KMS-11 (cell line): Measurements from ENCODE around the gene IL19.

Experiments
- H2AFZ ChIP-seq: fragments of 200-600 bp; sonication (generic); 2 replicates; pipeline ENCODE4 v1.6.1; 2016; ENCODE audit warnings: antibody characterized with exemption, mixed run types, low read depth
- H3K27ac ChIP-seq: fragments of 200-600 bp; sonication (generic); 2 replicates; pipeline ENCODE4 v1.6.1; 2016; ENCODE audit warnings: mild to moderate bottlenecking, mixed run types
- H3K27me3 ChIP-seq: fragments of 200-600 bp; sonication (generic); 2 replicates; pipeline ENCODE4 v1.6.1; 2017; ENCODE audit warnings: mild to moderate bottlenecking, low read depth, mixed run types, moderate library complexity; ENCODE audit not compliant: insufficient read depth
- H3K36me3 ChIP-seq: fragments of 200-600 bp; sonication (generic); 2 replicates; pipeline ENCODE4 v1.6.1; 2017; ENCODE audit warnings: mild to moderate bottlenecking, mixed run types; ENCODE audit not compliant: insufficient read depth
- H3K4me1 ChIP-seq: fragments of 200-600 bp; sonication (generic); 2 replicates; pipeline ENCODE4 v1.6.1; 2016; ENCODE audit warnings: mild to moderate bottlenecking, low read depth, mixed run types; ENCODE audit not compliant: poor library complexity, severe bottlenecking
- H3K4me2 ChIP-seq: fragments of 200-600 bp; sonication (generic); 2 replicates; pipeline ENCODE4 v1.7.0; 2016; ENCODE audit warnings: mild to moderate bottlenecking, mixed run types
- H3K4me3 ChIP-seq: fragments of 200-600 bp; sonication (generic); IDR thresholded peaks from 2 replicates; pipeline ENCODE4 v1.6.1; 2017; ENCODE audit warnings: low read depth, low read length, mixed read lengths; ENCODE audit not compliant: insufficient read depth
- H3K79me2 ChIP-seq: fragments of 200-600 bp; sonication (generic); 2 replicates; pipeline ENCODE4 v1.6.1; 2016; ENCODE audit warnings: low read depth, mixed run types; ENCODE audit not compliant: insufficient read depth
- H3K9ac ChIP-seq: fragments of 200-600 bp; sonication (generic); 2 replicates; pipeline ENCODE4 v1.6.1; 2016; ENCODE audit warnings: mild to moderate bottlenecking, mixed run types
- H4K20me1 ChIP-seq: fragments of 200-600 bp; sonication (generic); 2 replicates; pipeline ENCODE4 v1.6.1; 2016; ENCODE audit warnings: mild to moderate bottlenecking, mixed run types; ENCODE audit not compliant: insufficient read depth
- TF ChIP-seq, protein P1 (sequence below): fragments of 200-600 bp; sonication (generic); conservative IDR thresholded peaks from 2 replicates; pipeline ENCODE4 v1.6.1; 2017; ENCODE audit warnings: low read depth, mild to moderate bottlenecking, antibody characterized with exemption, low read length, moderate library complexity, mixed read lengths

Gene IL19

DNA sequence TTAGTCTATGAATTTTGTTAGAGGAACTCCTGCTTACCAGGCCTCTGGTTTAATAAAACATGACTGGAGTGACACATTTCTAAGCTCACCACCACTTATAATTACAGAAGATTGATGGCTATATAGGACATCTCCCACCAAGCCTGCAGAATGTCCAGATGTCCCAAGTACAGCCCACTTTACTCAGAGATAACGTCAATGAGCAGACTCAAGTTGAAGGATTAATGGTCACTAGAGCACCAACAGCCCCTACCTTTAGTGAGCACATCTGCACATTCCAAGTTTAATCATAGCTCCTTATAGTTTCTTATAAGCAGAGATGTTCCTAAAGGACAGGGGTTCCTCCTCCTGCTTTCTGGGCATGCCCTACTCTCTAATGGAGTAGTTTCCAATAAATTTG is 57.5 kb downstream of the IL19 start:
- Histone ChIP-seq H3K9ac (no peak overlapping the region), H3K27ac (no peak overlapping the region), H3K79me2 (no peaks in the 10 kb centered on the region), H3K4me3 (no peak overlapping the region), H3K4me2 (no peak overlapping the region), H4K20me1 (no peaks in the 10 kb centered on the region), H3K36me3 (no peaks in the 10 kb centered on the region), H2AFZ (no peak overlapping the region), H3K4me1 (peaks cover 37% of the 10 kb centered on the region), H3K27me3 (no peaks in the 10 kb centered on the region)
- TF ChIP-seq, protein P1, sequence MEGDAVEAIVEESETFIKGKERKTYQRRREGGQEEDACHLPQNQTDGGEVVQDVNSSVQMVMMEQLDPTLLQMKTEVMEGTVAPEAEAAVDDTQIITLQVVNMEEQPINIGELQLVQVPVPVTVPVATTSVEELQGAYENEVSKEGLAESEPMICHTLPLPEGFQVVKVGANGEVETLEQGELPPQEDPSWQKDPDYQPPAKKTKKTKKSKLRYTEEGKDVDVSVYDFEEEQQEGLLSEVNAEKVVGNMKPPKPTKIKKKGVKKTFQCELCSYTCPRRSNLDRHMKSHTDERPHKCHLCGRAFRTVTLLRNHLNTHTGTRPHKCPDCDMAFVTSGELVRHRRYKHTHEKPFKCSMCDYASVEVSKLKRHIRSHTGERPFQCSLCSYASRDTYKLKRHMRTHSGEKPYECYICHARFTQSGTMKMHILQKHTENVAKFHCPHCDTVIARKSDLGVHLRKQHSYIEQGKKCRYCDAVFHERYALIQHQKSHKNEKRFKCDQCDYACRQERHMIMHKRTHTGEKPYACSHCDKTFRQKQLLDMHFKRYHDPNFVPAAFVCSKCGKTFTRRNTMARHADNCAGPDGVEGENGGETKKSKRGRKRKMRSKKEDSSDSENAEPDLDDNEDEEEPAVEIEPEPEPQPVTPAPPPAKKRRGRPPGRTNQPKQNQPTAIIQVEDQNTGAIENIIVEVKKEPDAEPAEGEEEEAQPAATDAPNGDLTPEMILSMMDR, result no peak

DNA sequence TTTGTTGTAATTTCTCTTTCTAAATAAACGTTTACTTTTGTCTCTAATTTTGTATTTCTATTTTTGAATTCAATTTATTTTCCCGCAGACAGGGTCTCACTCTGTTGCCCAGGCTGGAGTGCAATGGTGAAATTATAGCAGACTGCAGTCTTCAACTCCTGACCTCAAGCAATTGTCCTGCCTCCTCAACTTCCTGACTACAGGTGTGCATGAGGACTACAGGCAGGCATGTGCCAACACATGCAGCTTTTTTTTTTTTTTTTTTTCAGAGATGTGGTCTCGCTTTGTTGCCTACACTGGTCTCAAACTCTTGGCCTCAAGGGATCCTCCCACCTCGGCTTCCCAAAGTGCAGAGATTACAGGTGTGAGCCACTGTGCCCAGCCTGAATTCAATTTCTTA is 58.2 kb downstream of the IL19 start:
- TF ChIP-seq, protein P1, result no peak
- no peak overlapping the region for H3K27ac ChIP-seq
- no peaks in the 10 kb centered on the region for H4K20me1 ChIP-seq
- H3K27me3 ChIP-seq, result no peaks in the 10 kb centered on the region
- no peak overlapping the region for H2AFZ ChIP-seq
- no peaks in the 10 kb centered on the region for H3K36me3 ChIP-seq
- no peak overlapping the region for H3K4me3 ChIP-seq
- H3K79me2 ChIP-seq, result no peaks in the 10 kb centered on the region
- H3K4me1 ChIP-seq, result peaks cover 44% of the 10 kb centered on the region
- H3K4me2 ChIP-seq, result no peak overlapping the region
- no peak overlapping the region for H3K9ac ChIP-seq

DNA sequence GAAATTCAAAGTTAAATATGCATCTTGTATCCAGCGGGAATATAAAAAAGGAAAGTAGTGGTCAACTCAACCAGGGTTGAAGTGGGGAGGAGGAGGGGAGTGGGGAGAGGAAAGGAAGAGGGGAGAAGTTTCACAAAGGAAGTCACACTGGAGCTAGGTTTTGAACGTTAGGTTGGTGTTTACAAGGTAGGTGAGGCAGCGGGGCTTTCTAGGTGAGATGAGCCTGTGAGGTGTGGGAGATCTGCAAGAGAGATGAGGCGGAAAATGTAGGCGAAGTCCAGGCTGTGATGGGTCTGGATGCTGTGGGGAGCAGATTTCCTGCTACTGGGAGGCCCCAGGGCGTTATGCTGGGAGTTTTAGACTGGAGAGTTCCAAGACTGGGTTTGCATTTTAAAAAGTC is 58.7 kb downstream of the IL19 start:
- Histone ChIP-seq H2AFZ (no peak overlapping the region), H3K4me2 (no peak overlapping the region)

DNA sequence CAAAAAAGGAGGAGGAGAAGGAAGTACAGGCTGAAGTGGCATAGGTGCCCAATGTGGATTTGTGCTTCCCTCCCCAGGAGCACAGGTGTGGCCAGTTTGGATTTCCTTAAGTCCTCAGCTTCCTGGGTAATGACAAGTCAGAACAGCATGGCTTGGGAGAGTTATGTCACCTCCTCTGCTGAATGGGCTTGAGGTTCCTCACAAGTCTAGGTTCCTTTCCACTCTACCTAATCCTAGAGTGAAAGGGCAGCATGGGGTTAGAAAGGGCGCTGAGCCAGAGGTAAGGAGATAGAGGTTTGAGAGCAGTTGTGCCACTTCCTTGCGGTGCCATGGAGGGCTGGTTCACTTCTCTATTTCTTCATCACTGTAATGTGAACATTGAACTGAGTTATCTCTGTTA is 59.3 kb downstream of the IL19 start:
- peaks cover 46% of the 10 kb centered on the region for H3K4me1 ChIP-seq
- TF ChIP-seq, protein P1, result no peak

More for the DNA sequence above, 58.7 kb downstream of the IL19 start:
- H3K9ac ChIP-seq, result no peak overlapping the region
- H3K79me2 ChIP-seq, result no peaks in the 10 kb centered on the region
- H4K20me1 ChIP-seq, result no peaks in the 10 kb centered on the region
- no peak overlapping the region for H3K27ac ChIP-seq
- H3K4me3 ChIP-seq, result no peak overlapping the region
- TF ChIP-seq, protein P1, result no peak
- H3K36me3 ChIP-seq, result no peaks in the 10 kb centered on the region
- H3K27me3 ChIP-seq, result no peaks in the 10 kb centered on the region
- peaks cover 46% of the 10 kb centered on the region for H3K4me1 ChIP-seq

More for the DNA sequence above, 59.3 kb downstream of the IL19 start:
- no peak overlapping the region for H3K4me3 ChIP-seq
- H4K20me1 ChIP-seq, result no peaks in the 10 kb centered on the region
- H3K36me3 ChIP-seq, result no peaks in the 10 kb centered on the region
- no peaks in the 10 kb centered on the region for H3K27me3 ChIP-seq
- H3K79me2 ChIP-seq, result no peaks in the 10 kb centered on the region
- no peak overlapping the region for H2AFZ ChIP-seq
- H3K9ac ChIP-seq, result no peak overlapping the region
- H3K4me2 ChIP-seq, result no peak overlapping the region
- no peak overlapping the region for H3K27ac ChIP-seq
